Endothelial cell of umbilical vein (primary cell): ENCODE data around the gene TMEM213. TPM values are rescaled to one million over a fixed set of nuclear protein-coding genes. Genes with fewer than 3 reads are reported as not detected.

ENCODE experiments used
- BruUV-seq: library from RNA; stranded (reverse); fragments of 400-500 nt; replicated peaks from 2 replicates; lab custom pipeline; 2021; lab: Mats Ljungman, UMichigan
- CTCF ChIA-PET: fragments of 300-600, 350-600 bp; sonication (Branson Sonifier 250); formaldehyde crosslinking; loops from one replicate; lab custom pipeline; 2021; ENCODE audit warnings: antibody characterized with exemption, inconsistent platforms; lab: Charles Lee
- POLR2A ChIA-PET: fragments of 300-600, 350-600 bp; sonication (Branson Sonifier 250); formaldehyde crosslinking; loops from one replicate; lab custom pipeline; 2021; ENCODE audit warnings: antibody characterized with exemption, inconsistent platforms; lab: Charles Lee
- DNase-seq: peaks from one replicate; pipeline ENCODE4 v3.0.0-alpha.2; 2011; ENCODE audit warnings: low read depth, low spot score
- FAIRE-seq: peaks from 2 replicates; lab custom pipeline; 2011; peaks lifted over from hg19 to GRCh38; lab: Jason Lieb, UNC
- H2AFZ ChIP-seq: 2 replicates; pipeline ENCODE4 v1.6.0; 2012; ENCODE audit warnings: low read depth, low read length, control low read depth, inconsistent platforms
- H3K27ac ChIP-seq: 2 replicates; pipeline ENCODE4 v1.5.1; 2011; ENCODE audit warnings: low read depth, mild to moderate bottlenecking, control low read depth, low read length, moderate library complexity; ENCODE audit not compliant: insufficient read depth
- H3K27me3 ChIP-seq, 2 experiments: 2 replicates each; pipeline versions ENCODE4 v1.6.0 to v1.6.1; 2011; ENCODE audit warnings: low read length in 2 of 2, mixed read lengths in 1 of 2; ENCODE audit not compliant: control insufficient read depth in 2 of 2, insufficient read depth in 2 of 2
- H3K36me3 ChIP-seq, 2 experiments: 2 replicates in 1 of 2; 3 replicates in 1 of 2; pipeline ENCODE4 v1.5.1; 2011; ENCODE audit warnings: low read length in 2 of 2, mild to moderate bottlenecking in 1 of 2, moderate library complexity in 1 of 2; ENCODE audit not compliant: control insufficient read depth in 2 of 2, insufficient read depth in 2 of 2; ENCODE audit errors: extremely low read depth in 1 of 2
- H3K4me1 ChIP-seq: 3 replicates; pipeline ENCODE4 v1.5.1; 2011; ENCODE audit warnings: mild to moderate bottlenecking, low read length; ENCODE audit not compliant: control insufficient read depth, insufficient read depth; ENCODE audit errors: extremely low read depth
- H3K4me2 ChIP-seq: 2 replicates; pipeline ENCODE4 v1.6.1; 2011; ENCODE audit warnings: low read length, control low read depth, mixed read lengths; ENCODE audit not compliant: insufficient read depth
- H3K4me3 ChIP-seq, 3 experiments: fragments of 200-600 bp in 1 of 3; sonication (generic), shearing (Covaris generic) in 1 of 3; replicated peaks in 1 of 3; 2 replicates each; pipeline ENCODE4 v1.5.1; 2011 to 2016; ENCODE audit warnings: control low read depth in 3 of 3, low read length in 3 of 3, mild to moderate bottlenecking in 2 of 3, inconsistent platforms in 1 of 3, low read depth in 1 of 3, moderate library complexity in 1 of 3; ENCODE audit not compliant: insufficient read depth in 1 of 3
- H3K79me2 ChIP-seq: 2 replicates; pipeline ENCODE4 v1.6.0; 2012; ENCODE audit warnings: low read length, inconsistent platforms; ENCODE audit not compliant: control insufficient read depth, insufficient read depth
- H3K9ac ChIP-seq: replicated peaks from 2 replicates; pipeline ENCODE3; 2011; ENCODE audit warnings: low read length, control low read depth; ENCODE audit not compliant: insufficient read depth; ENCODE audit errors: extremely low read depth
- H3K9me1 ChIP-seq: replicated peaks from 3 replicates; pipeline ENCODE4 v1.6.0; 2011; ENCODE audit warnings: mild to moderate bottlenecking, low read length; ENCODE audit not compliant: control insufficient read depth, insufficient read depth; ENCODE audit errors: extremely low read depth
- H3K9me3 ChIP-seq: replicated peaks from 2 replicates; pipeline ENCODE4 v1.5.1; 2012; ENCODE audit warnings: low read length, inconsistent platforms; ENCODE audit not compliant: control insufficient read depth, insufficient read depth
- H4K20me1 ChIP-seq: replicated peaks from 2 replicates; pipeline ENCODE3; 2011; ENCODE audit warnings: mild to moderate bottlenecking, low read length; ENCODE audit not compliant: control insufficient read depth, insufficient read depth; ENCODE audit errors: extremely low read depth
- CTCF ChIP-seq, 2 donors: IDR thresholded peaks; 1 replicate in 1 of 2; 2 replicates in 1 of 2; pipeline ENCODE4 v1.5.1; 2011; ENCODE audit warnings: low read length in 2 of 2, mild to moderate bottlenecking in 2 of 2, moderate library complexity in 2 of 2, control low read depth in 1 of 2, inconsistent platforms in 1 of 2, low read depth in 1 of 2; ENCODE audit not compliant: insufficient read depth in 1 of 2; ENCODE audit errors: extremely low read depth in 1 of 2
- EZH2 ChIP-seq: IDR thresholded peaks from 2 replicates; pipeline ENCODE4 v1.6.1; 2012; ENCODE audit warnings: borderline replicate concordance, low read depth, mild to moderate bottlenecking, moderate library complexity, low read length, inconsistent platforms; ENCODE audit not compliant: severe bottlenecking
- FOS ChIP-seq: IDR thresholded peaks from 2 replicates; pipeline ENCODE4 v1.6.1; 2011; ENCODE audit warnings: mild to moderate bottlenecking, low read length, moderate library complexity, borderline replicate concordance; ENCODE audit not compliant: insufficient read depth
- GATA2 ChIP-seq: IDR thresholded peaks from 2 replicates; pipeline ENCODE4 v1.7.0; 2011; ENCODE audit warnings: low read depth, mild to moderate bottlenecking, moderate library complexity, mixed read lengths, low read length; ENCODE audit not compliant: insufficient read length, insufficient read depth
- JUN ChIP-seq: IDR thresholded peaks from 2 replicates; pipeline ENCODE4 v1.6.1; 2011; ENCODE audit warnings: borderline replicate concordance, low read depth; ENCODE audit not compliant: insufficient read length, insufficient read depth
- MAX ChIP-seq: IDR thresholded peaks from 2 replicates; pipeline ENCODE4 v1.6.1; 2011; ENCODE audit not compliant: insufficient read depth, insufficient read length
- MYC ChIP-seq: IDR thresholded peaks from one replicate; pipeline ENCODE4 v1.6.1; 2011; ENCODE audit warnings: mild to moderate bottlenecking, low read depth, low read length
- POLR2A ChIP-seq: IDR thresholded peaks from 2 replicates; pipeline ENCODE4 v1.6.1; 2012; ENCODE audit warnings: low read depth, mild to moderate bottlenecking, control low read depth, low read length
- dilution Hi-C: fragments of 300-500 bp; cut with MboI; formaldehyde crosslinking; loops from one replicate; pipeline ENCODE4 v1.15.0; 2019; ENCODE audit warnings: low sequenced_read_pairs; ENCODE audit not compliant: extremely low pct_ligation_motif_present
- intact Hi-C: fragments of 100-400 bp; cut with micrococcal nuclease; formaldehyde crosslinking; loops from one replicate; pipeline ENCODE4 v1.10.0; 2022
- polyA plus RNA-seq, 4 experiments: library from polyadenylated mRNA; depleted of rRNA in 3 of 4; stranded (reverse) in 3 of 4; unstranded in 1 of 4; fragments of >200 nt; gene quantifications; 2 replicates each; pipeline versions ENCODE4 v1.2.1 to v1.2.3, GENCODE V29; 2011 to 2012; ENCODE audit warnings: missing spikeins in 1 of 4
- total RNA-seq: library from RNA; stranded (reverse); gene quantifications from 2 replicates; pipeline ENCODE4 v1.2.3, GENCODE V29; 2021

Gene TMEM213
- total and polyA plus RNA-seq, 2 donors (not counting 3 experiments of a cell fraction or from before 2014, with no cell fraction given) = not detected

- peaks cover 3% of the 10 kb centered on the region for H3K4me1 ChIP-seq
- dilution Hi-C loops (no loop called here), intact Hi-C loops (no loop called here)
- no peaks in the 10 kb centered on the region for H3K79me2 ChIP-seq
- FAIRE-seq (no peak), DNase-seq (no peak)
- no peak overlapping the region for H3K4me3 ChIP-seq
- TF ChIP-seq CTCF (IDR thresholded peaks at IDR 0.05; ENCODE audit: extremely low read depth in 1 of 2, insufficient read depth in 1 of 2, low read depth in 1 of 2, low read length in 2 of 2) (no peak), GATA2 (no peak), EZH2 (no peak), JUN (no peak), MYC (no peak), POLR2A (no peak), MAX (no peak), FOS (no peak)
- POLR2A ChIA-PET = no interaction called here
- no peak overlapping the region for H3K27ac ChIP-seq
- H3K9ac ChIP-seq = no peak overlapping the region
- no peaks in the 10 kb centered on the region for H3K36me3 ChIP-seq
- no peaks in the 10 kb centered on the region for H3K9me1 ChIP-seq
- H4K20me1 ChIP-seq = no peaks in the 10 kb centered on the region
- BruUV-seq = no TSS peak
- no peak overlapping the region for H2AFZ ChIP-seq
- no peaks in the 10 kb centered on the region for H3K27me3 ChIP-seq
- CTCF ChIA-PET = no interaction called here
- no peak overlapping the region for H3K4me2 ChIP-seq
- no peaks in the 10 kb centered on the region for H3K9me3 ChIP-seq
These were observed 51.9 kb downstream of the TMEM213 start for GRCh38 chr7:138849701-138850100.
